DOHH2 (cell line): ENCODE measurements around the gene DNAJC17.

Source experiments
- CTCF ChIP-seq: fragments of 200-600 bp; sonication (generic); IDR thresholded peaks from one replicate; pipeline ENCODE4 v1.5.1; 2014; ENCODE audit warnings: antibody characterized with exemption, mild to moderate bottlenecking, low read depth, low read length; ENCODE audit not compliant: poor library complexity, severe bottlenecking
- EZH2phosphoT487 ChIP-seq: fragments of 200-600 bp; sonication (generic); IDR thresholded peaks from 2 replicates; pipeline ENCODE4 v1.6.1; 2017; ENCODE audit warnings: borderline replicate concordance, mild to moderate bottlenecking, antibody characterized with exemption, low read length, moderate library complexity, mixed read lengths

- TF ChIP-seq CTCF (no peak), EZH2phosphoT487 (no peak)
Measured at GRCh38 chr15:40762919-40763800, 44.1 kb downstream of the DNAJC17 start.
